Muscle layer of colon (tissue), 2 donors: ENCODE data around the gene TIMM29.

Experiments
- H3K27ac ChIP-seq: one replicate; pipeline ENCODE4 v1.7.0; 2013; ENCODE audit warnings: low read depth, mild to moderate bottlenecking, low read length, moderate library complexity
- H3K27me3 ChIP-seq, 2 donors: one replicate each; pipeline ENCODE4 v1.7.0; 2013; ENCODE audit warnings: low read length in 2 of 2, mild to moderate bottlenecking in 2 of 2; ENCODE audit not compliant: insufficient read depth in 2 of 2, control insufficient read depth in 1 of 2
- H3K36me3 ChIP-seq: one replicate; pipeline ENCODE4 v1.7.0; 2013; ENCODE audit warnings: mild to moderate bottlenecking, low read length; ENCODE audit not compliant: insufficient read depth
- H3K4me1 ChIP-seq: one replicate; pipeline ENCODE4 v1.7.0; 2013; ENCODE audit warnings: mild to moderate bottlenecking, low read length; ENCODE audit not compliant: insufficient read depth
- H3K4me3 ChIP-seq, 2 donors: one replicate each; pipeline ENCODE4 v1.7.0; 2013; ENCODE audit warnings: low read length in 2 of 2, low read depth in 1 of 2, mild to moderate bottlenecking in 1 of 2, moderate library complexity in 1 of 2
- H3K9ac ChIP-seq: one replicate; pipeline ENCODE4 v1.7.0; 2013; ENCODE audit warnings: low read length
- H3K9me3 ChIP-seq: one replicate; pipeline ENCODE4 v1.7.0; 2013; ENCODE audit warnings: mild to moderate bottlenecking, low read length
- donor health status: abdominal sarcoma.
- donor health status: Adenocarcinoma of cecum.

TIMM29 gene

DNA sequence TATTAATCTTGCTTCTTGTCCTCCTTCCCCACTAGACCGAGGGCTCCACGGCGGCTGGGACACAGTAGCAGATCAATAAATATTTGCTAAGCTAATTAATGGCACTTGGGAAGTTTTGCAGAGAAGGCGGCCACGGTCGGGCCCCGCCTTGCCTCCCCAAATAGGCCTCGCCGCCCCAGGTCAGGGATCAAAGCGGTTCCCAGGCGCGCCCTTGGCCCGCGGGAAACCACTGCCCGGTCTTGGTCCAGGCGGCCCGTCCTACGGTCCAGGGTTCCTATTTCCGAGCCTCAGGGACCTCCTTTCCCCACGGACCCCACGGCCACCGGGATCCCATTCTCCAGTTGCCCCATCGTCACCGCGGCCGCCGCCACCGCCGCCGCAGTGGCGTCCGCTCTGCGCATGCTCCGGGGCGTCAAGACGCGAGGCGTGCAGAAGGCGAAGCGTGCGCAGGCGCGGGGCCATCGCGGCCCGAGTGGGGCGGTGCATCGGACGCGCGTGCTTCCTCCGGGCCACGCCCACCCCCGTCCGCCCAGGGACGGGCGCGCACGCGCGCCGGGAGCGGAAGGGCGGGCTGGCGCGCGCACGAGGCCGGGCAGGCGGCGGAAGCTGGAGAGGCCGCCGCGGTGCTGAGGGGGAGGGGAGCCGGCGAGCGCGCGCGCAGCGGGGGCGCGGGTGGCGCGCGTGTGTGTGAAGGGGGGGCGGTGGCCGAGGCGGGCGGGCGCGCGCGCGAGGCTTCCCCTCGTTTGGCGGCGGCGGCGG, 31.9 kb downstream of the TIMM29 start, which contains the start of gene SMARCA4:
Gene SMARCA4, plus strand, starts transcription at position 717 of the 759 bp plus-strand sequence. CDS start 23,122 bp downstream, outside the sequence.
- Histone ChIP-seq H3K27me3 (no peaks in the 10 kb centered on the region), H3K4me1 (peaks cover 12% of the 10 kb centered on the region), H3K9me3 (no peaks in the 10 kb centered on the region), H3K27ac (peak within 1 kb of the TSS; percentile 87), H3K4me3 (peak within 1 kb of the TSS; percentile 85 to 87), H3K9ac (peak within 1 kb of the TSS; percentile 77), H3K36me3 (no peaks in the 10 kb centered on the region)

DNA sequence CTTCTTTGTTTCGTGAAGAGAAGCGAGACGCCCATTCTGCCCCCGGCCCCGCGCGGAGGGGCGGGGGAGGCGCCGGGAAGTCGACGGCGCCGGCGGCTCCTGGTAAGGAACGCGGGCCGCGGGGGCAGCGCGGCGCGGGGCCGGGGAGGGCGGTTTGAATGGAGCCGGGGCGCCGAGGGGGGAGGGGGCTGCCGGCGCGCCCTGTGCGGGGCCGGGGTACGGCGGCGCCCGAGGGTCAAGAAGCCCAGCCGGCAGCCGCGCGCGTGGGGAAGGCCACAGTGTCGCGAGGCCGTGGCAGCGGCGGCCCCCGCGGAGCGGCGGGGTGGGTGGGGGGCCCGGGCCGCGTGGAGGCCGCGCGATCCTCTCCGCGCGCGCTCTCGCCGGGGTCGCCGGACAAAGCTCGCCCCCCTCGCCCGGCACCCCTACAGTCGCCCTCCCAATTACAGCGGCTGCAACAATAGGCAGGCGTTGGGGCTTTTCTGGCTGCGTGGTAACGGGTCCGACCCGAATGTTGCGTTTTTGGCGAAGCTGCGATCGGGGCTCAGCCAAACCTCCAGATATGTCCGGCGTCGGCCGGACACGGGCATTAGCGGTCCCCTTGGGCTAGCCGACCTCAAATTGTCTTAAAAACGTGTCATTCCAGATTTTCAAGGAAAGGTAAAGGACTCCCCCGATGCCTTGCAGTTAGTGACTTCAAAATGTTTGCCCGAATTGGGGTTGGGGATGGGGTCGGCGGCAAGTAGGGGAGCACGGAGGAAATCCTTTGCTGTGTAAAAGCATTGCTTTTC, 32.7 kb downstream of the TIMM29 start:
- no peaks in the 10 kb centered on the region for H3K36me3 ChIP-seq
- H3K27me3 ChIP-seq: no peaks in the 10 kb centered on the region
- peak overlapping the region; percentile 80 for H3K27ac ChIP-seq
- peaks cover 12% of the 10 kb centered on the region for H3K4me1 ChIP-seq
- peak overlapping the region; percentile 77 for H3K9ac ChIP-seq
- H3K9me3 ChIP-seq: no peaks in the 10 kb centered on the region
- peak overlapping the region; percentile 78 to 87 for H3K4me3 ChIP-seq

DNA sequence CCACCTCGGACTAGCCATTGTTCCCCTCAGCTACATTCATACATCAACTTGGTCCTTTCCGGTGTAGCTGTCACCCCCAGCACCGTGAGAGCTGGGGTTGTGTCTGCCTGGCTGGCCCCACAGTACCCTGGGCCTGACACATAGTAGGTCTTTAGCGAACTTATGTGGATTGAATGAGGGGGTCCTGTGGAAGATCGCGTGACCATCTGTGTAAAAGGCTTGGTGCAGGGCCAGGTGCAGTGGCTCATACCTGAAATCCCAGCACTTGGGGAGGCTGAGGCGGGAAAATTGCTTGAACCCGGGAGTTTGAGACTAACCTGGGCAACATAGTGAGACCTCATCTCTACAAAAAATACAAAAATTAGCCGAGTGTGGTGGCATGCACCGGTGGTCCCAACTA, 34.3 kb downstream of the TIMM29 start:
- Histone ChIP-seq H3K4me3 (no peak overlapping the region), H3K27me3 (no peaks in the 10 kb centered on the region), H3K4me1 (peaks cover 12% of the 10 kb centered on the region), H3K9me3 (no peaks in the 10 kb centered on the region), H3K36me3 (no peaks in the 10 kb centered on the region), H3K27ac (no peak overlapping the region), H3K9ac (no peak overlapping the region)

DNA sequence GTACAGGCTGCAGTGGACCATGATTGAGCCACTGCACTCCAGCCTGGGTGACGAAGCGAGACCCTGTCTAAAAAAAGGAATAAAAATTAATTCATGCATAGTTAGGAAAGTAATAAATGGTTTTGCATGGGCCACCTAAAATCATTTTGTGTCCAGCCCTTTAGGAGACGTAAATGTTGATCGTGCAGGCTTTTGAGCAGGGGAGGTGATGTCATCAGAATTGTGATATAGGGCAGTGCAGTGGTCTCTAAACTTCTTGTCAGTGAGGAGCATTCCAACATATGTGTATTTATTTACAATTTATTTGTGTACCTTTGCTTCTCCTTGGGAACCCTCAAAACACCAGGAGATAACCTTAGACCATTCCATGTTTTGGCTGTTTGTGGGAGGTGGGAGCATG, 35.3 kb downstream of the TIMM29 start:
- no peak overlapping the region for H3K27ac ChIP-seq
- peaks cover 12% of the 10 kb centered on the region for H3K4me1 ChIP-seq
- H3K27me3 ChIP-seq: no peaks in the 10 kb centered on the region
- no peaks in the 10 kb centered on the region for H3K9me3 ChIP-seq
- no peaks in the 10 kb centered on the region for H3K36me3 ChIP-seq
- no peak overlapping the region for H3K9ac ChIP-seq
- no peak overlapping the region for H3K4me3 ChIP-seq

DNA sequence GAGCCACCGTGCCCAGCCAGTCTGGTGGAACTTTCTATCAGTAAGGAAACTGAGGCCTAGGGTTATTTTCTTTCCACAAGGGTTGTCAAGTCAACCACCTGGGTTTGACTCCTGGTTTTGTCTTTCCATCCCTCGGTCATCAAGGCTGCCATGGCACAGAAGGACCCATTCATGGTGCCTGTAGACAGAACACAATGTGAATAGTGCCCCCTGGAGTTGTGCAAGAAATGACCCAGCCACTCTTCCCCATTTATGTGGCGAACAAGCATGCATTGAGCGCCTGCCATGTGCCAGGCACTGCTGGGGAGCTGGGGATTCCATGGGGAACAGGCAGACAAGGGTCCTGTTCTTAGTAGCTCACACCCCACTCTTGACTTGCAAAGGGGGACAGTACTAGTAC, 36.3 kb downstream of the TIMM29 start:
- no peaks in the 10 kb centered on the region for H3K27me3 ChIP-seq
- no peak overlapping the region for H3K4me3 ChIP-seq
- no peak overlapping the region for H3K9ac ChIP-seq
- no peaks in the 10 kb centered on the region for H3K36me3 ChIP-seq
- no peaks in the 10 kb centered on the region for H3K9me3 ChIP-seq
- H3K4me1 ChIP-seq: peaks cover 12% of the 10 kb centered on the region
- no peak overlapping the region for H3K27ac ChIP-seq

DNA sequence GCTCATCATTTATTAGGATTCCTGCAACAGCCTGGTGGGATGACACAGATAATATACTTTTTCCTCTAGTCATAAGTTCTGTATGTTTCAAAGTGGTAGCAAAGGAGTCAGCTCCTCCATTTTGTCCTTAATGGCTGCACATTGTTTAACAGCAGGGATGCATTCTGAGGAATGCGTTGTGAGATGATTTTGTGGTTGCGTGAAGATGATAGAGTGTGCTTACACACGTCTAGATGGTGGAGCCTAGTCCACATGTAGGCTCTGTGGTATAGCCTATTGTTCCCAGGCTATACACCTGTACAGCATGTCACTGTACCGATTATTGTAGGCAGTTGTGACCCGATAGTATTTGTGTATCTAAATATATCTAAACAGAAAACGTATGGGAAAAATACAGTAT, 36.8 kb downstream of the TIMM29 start:
- no peaks in the 10 kb centered on the region for H3K27me3 ChIP-seq
- H3K9me3 ChIP-seq: no peaks in the 10 kb centered on the region
- no peaks in the 10 kb centered on the region for H3K36me3 ChIP-seq
- peaks cover 12% of the 10 kb centered on the region for H3K4me1 ChIP-seq
- H3K9ac ChIP-seq: no peak overlapping the region
- H3K27ac ChIP-seq: no peak overlapping the region
- no peak overlapping the region for H3K4me3 ChIP-seq

DNA sequence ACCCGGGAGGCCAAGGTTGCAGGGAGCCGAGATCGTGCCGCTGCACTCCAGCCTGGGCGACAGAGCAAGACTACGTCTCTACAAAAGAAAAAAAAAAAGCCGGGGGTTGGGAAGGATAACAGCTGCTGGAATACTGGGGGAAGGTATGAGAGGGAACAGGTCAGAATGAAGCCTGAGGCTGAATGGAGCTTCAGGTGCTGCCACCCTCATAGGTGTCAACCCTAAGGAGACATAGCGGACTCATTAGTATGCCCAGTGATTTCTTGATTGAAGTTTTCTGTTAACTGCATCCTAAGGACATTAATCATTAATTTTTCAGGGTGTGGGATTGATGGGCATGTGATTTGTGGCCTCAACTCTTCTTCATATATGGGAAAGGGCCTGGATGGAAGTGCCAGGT, 38.2 kb downstream of the TIMM29 start:
- Histone ChIP-seq H3K27ac (no peak overlapping the region), H3K9ac (no peak overlapping the region), H3K4me3 (no peak overlapping the region), H3K36me3 (no peaks in the 10 kb centered on the region), H3K27me3 (no peaks in the 10 kb centered on the region), H3K4me1 (peaks cover 12% of the 10 kb centered on the region), H3K9me3 (no peaks in the 10 kb centered on the region)

DNA sequence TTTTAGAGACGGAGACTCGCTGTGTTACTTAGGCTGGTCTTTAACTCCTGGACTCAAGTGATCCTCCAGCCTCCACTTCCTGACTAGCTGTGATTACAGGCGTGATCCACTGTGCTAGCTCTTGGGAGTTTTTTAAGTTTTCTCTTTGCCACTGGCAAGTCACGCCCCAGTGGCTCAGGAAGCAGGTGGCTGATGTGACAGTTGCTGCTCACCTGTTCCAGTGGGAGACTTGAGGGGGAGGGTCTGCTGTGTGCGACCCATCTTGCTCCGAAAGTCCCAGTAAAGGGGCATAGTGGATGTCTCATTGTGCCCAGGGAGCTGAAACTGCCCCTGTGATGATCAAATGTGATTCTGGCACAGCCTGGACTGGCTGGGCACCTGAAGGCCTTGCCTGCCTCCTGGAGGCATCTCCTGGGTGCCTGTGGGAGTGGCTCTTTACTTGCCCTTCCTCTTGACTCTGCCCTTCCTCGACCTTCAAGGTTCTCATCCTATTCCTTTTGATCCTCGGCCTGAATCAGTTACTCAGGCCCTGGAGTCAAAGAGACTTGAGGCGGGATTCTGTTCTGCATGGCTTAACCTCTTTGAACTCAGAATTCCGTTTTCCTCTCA, 40.0 kb downstream of the TIMM29 start:
- no peaks in the 10 kb centered on the region for H3K36me3 ChIP-seq
- H3K4me3 ChIP-seq: no peak overlapping the region
- H3K27me3 ChIP-seq: no peaks in the 10 kb centered on the region
- no peaks in the 10 kb centered on the region for H3K4me1 ChIP-seq
- no peaks in the 10 kb centered on the region for H3K9me3 ChIP-seq
- no peak overlapping the region for H3K27ac ChIP-seq
- H3K9ac ChIP-seq: no peak overlapping the region

DNA sequence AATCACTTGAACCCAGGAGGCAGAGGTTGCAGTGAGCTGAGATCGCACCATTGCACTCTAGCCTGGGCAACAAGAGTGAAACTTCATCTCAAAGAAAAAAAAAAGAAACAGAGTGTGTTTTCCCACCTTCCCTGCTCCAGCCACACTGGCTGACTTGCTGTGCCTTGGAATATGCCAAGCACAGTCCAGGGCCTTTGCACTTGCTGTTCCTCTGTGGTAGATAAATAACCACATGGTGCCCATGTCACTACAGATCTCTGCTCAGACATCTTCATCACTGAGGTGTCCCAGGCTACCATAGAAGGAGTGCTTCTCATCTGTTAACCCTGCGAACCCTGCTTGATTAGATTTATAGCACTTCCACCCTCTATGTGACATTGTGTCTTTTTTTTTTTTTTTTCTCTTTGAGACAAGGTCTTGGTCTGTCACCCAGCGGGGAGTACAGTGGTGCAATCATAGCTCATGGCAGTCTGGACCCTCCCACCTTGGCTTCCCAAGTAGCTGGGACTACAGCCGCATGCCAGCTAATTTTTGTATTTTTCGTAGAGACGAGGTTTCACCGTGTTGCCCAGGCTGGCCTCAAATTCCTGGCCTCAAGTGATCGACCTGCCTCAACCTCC, 42.6 kb downstream of the TIMM29 start:
- H3K36me3 ChIP-seq: no peaks in the 10 kb centered on the region
- H3K27ac ChIP-seq: no peak overlapping the region
- H3K4me3 ChIP-seq: no peak overlapping the region
- H3K4me1 ChIP-seq: peaks cover 12% of the 10 kb centered on the region
- H3K9ac ChIP-seq: no peak overlapping the region
- H3K9me3 ChIP-seq: no peaks in the 10 kb centered on the region
- no peaks in the 10 kb centered on the region for H3K27me3 ChIP-seq

DNA sequence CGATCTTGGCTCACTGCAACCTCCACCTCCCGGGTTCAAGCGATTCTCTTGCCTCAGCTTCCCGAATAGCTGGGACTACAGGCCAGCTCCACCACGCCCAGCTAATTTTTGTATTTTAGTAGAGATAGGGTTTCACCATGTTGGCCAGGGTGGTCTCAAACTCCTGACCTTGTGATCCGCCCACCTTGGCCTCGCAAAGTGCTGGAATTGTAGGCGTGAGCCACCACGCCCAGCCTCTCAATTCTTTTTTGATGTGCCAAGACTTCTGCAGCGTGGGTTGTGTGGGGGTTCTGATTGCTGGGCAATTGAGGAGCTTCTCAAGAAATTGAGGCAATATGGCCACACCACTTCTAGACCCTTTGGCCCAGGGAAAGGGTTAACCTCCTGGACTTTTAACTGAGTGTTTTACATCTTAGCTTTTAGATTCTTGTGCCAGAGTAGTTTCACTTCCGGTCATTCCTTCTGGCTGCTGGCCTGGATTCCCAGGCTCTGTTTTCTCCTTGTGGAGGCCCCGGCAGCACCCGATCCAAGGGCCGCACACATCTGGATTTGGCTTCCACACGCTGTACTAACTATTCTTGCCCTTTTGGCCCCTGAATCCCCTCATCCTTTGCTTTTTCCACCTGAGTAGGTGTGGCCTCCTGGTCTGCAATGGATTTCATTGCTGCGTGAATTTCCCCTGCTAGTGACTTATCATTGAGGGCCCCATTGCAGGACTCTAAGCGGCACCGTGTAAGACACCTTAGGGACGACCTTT, 46.9 kb downstream of the TIMM29 start:
- Histone ChIP-seq H3K4me3 (peak overlapping the region in 1 of 2 donors; percentile 28), H3K9ac (peak overlapping the region; percentile 45)

More for the DNA sequence above, 46.9 kb downstream of the TIMM29 start:
- no peaks in the 10 kb centered on the region for H3K27me3 ChIP-seq
- H3K36me3 ChIP-seq: no peaks in the 10 kb centered on the region
- H3K9me3 ChIP-seq: no peaks in the 10 kb centered on the region
- peaks cover 30% of the 10 kb centered on the region for H3K4me1 ChIP-seq
- H3K27ac ChIP-seq: peak overlapping the region; percentile 47
